H1 (cell line): ENCODE measurements around the gene SHISAL2B. TPM values are rescaled to one million over a fixed set of nuclear protein-coding genes. Genes with fewer than 3 reads are reported as not detected.

Experiments used
- CTCF ChIA-PET: fragments of 300-600 bp; sonication (Branson Sonifier 250); formaldehyde crosslinking; loops from one replicate; lab custom pipeline; 2021; ENCODE audit not compliant: partially characterized antibody; lab: Charles Lee
- POLR2A ChIA-PET: fragments of 300-600 bp; sonication (Branson Sonifier 250); formaldehyde crosslinking; loops from one replicate; lab custom pipeline; 2021; ENCODE audit warnings: inconsistent platforms; ENCODE audit not compliant: partially characterized antibody; lab: Charles Lee
- DNase-seq, 2 experiments: peaks; one replicate each; pipeline versions ENCODE4 v3.0.0 to v3.0.0-alpha.2; 2010 to 2022; ENCODE audit warnings: low spot score in 2 of 2, low read depth in 1 of 2, mixed read lengths in 1 of 2
- FAIRE-seq: peaks from 2 replicates; lab custom pipeline; 2011; peaks lifted over from hg19 to GRCh38; lab: Jason Lieb, UNC
- H2AFZ ChIP-seq: 2 replicates; pipeline ENCODE4 v1.8.1; 2012; ENCODE audit warnings: low read length, inconsistent platforms
- H2AK5ac ChIP-seq: 2 replicates; pipeline ENCODE4 v1.6.1; 2013; ENCODE audit warnings: low read depth, low read length
- H2BK120ac ChIP-seq: replicated peaks from 2 replicates; pipeline ENCODE3; 2013; ENCODE audit warnings: low read depth, low read length, inconsistent platforms
- H2BK12ac ChIP-seq: 2 replicates; pipeline ENCODE4 v1.6.1; 2013; ENCODE audit warnings: low read depth, low read length
- H2BK15ac ChIP-seq: 2 replicates; pipeline ENCODE4 v1.6.1; 2013; ENCODE audit warnings: low read length
- H2BK20ac ChIP-seq: 2 replicates; pipeline ENCODE4 v1.6.1; 2013; ENCODE audit warnings: low read length
- H2BK5ac ChIP-seq: 2 replicates; pipeline ENCODE4 v1.6.1; 2013; ENCODE audit warnings: low read depth, low read length
- H3K14ac ChIP-seq: 2 replicates; pipeline ENCODE4 v1.6.1; 2013; ENCODE audit warnings: inconsistent platforms; ENCODE audit not compliant: insufficient read length
- H3K18ac ChIP-seq: 2 replicates; pipeline ENCODE4 v1.6.1; 2013; ENCODE audit warnings: low read length; ENCODE audit errors: extremely low read depth
- H3K23ac ChIP-seq: 2 replicates; pipeline ENCODE4 v1.6.1; 2013; ENCODE audit warnings: inconsistent platforms; ENCODE audit not compliant: insufficient read length
- H3K23me2 ChIP-seq: 2 replicates; pipeline ENCODE4 v1.6.1; 2013; ENCODE audit warnings: low read depth, low read length
- H3K27ac ChIP-seq: 2 replicates; pipeline ENCODE4 v1.6.1; 2011; ENCODE audit warnings: low read depth, low read length, inconsistent platforms
- H3K27me3 ChIP-seq, 4 experiments: replicated peaks in 1 of 4; 1 replicate in 1 of 4; 2 replicates in 3 of 4; pipeline versions ENCODE4 v1.6.1 to v1.8.1; 2011 to 2013; ENCODE audit warnings: low read length in 3 of 4, mild to moderate bottlenecking in 3 of 4, inconsistent platforms in 2 of 4, mixed read lengths in 2 of 4, moderate library complexity in 1 of 4; ENCODE audit not compliant: control insufficient read depth in 3 of 4, insufficient read depth in 3 of 4; ENCODE audit errors: extremely low read depth in 1 of 4
- H3K36me3 ChIP-seq, 4 experiments: 2 replicates each; pipeline versions ENCODE4 v1.6.1 to v1.8.1; 2011 to 2013; ENCODE audit warnings: mild to moderate bottlenecking in 4 of 4, low read length in 3 of 4, moderate library complexity in 2 of 4, control low read depth in 1 of 4, inconsistent platforms in 1 of 4; ENCODE audit not compliant: insufficient read depth in 4 of 4, control insufficient read depth in 2 of 4
- H3K4ac ChIP-seq: replicated peaks from 2 replicates; pipeline ENCODE3; 2013; ENCODE audit warnings: low read length, low read depth, mixed read lengths, inconsistent platforms; ENCODE audit not compliant: insufficient read length
- H3K4me1 ChIP-seq, 4 experiments: replicated peaks in 1 of 4; 1 replicate in 1 of 4; 2 replicates in 3 of 4; pipeline versions ENCODE4 v1.6.1 to v1.8.1; 2011 to 2013; ENCODE audit warnings: low read length in 3 of 4, inconsistent platforms in 2 of 4, mixed read lengths in 1 of 4; ENCODE audit not compliant: insufficient read depth in 4 of 4, control insufficient read depth in 3 of 4
- H3K4me2 ChIP-seq, 2 experiments: 2 replicates each; pipeline versions ENCODE4 v1.6.1 to v1.8.1; 2011 to 2013; ENCODE audit warnings: low read depth in 2 of 2, low read length in 2 of 2, control low read depth in 1 of 2, inconsistent platforms in 1 of 2, mild to moderate bottlenecking in 1 of 2; ENCODE audit not compliant: insufficient read depth in 1 of 2
- H3K4me3 ChIP-seq, 4 experiments: fragments of 200-600, 300-600 bp in 1 of 4; sonication (generic), shearing (Covaris generic), sonication (Bioruptor Twin) in 1 of 4; 2 replicates each; pipeline versions ENCODE4 v1.5.1 to v1.8.1; 2011 to 2016; ENCODE audit warnings: low read length in 4 of 4, low read depth in 3 of 4, control low read depth in 2 of 4, inconsistent platforms in 2 of 4, mild to moderate bottlenecking in 2 of 4, mixed read lengths in 1 of 4, moderate library complexity in 1 of 4; ENCODE audit not compliant: insufficient read depth in 2 of 4; ENCODE audit errors: extremely low read depth in 1 of 4
- H3K56ac ChIP-seq: replicated peaks from 2 replicates; pipeline ENCODE3; 2013; ENCODE audit warnings: low read depth, mild to moderate bottlenecking, mixed read lengths, low read length, inconsistent platforms; ENCODE audit not compliant: insufficient read length
- H3K79me1 ChIP-seq: 2 replicates; pipeline ENCODE4 v1.6.1; 2013; ENCODE audit warnings: low read depth, low read length, control low read depth
- H3K79me2 ChIP-seq, 2 experiments: 2 replicates each; pipeline versions ENCODE4 v1.6.1 to v1.8.1; 2012 to 2013; ENCODE audit warnings: low read length in 2 of 2, mild to moderate bottlenecking in 2 of 2, inconsistent platforms in 1 of 2; ENCODE audit not compliant: insufficient read depth in 2 of 2, control insufficient read depth in 1 of 2
- H3K9ac ChIP-seq, 4 experiments: replicated peaks in 1 of 4; 1 replicate in 1 of 4; 2 replicates in 3 of 4; pipeline versions ENCODE4 v1.6.1 to v1.8.1; 2011 to 2013; ENCODE audit warnings: low read depth in 3 of 4, low read length in 3 of 4, control low read depth in 2 of 4, mild to moderate bottlenecking in 2 of 4, moderate library complexity in 2 of 4, inconsistent platforms in 1 of 4; ENCODE audit errors: extremely low read depth in 1 of 4
- H3K9me3 ChIP-seq, 2 experiments: 2 replicates each; pipeline versions ENCODE4 v1.6.1 to v1.8.1; 2012 to 2013; ENCODE audit warnings: mild to moderate bottlenecking in 2 of 2, moderate library complexity in 2 of 2, control low read depth in 1 of 2, inconsistent platforms in 1 of 2, low read depth in 1 of 2, low read length in 1 of 2, mixed read lengths in 1 of 2; ENCODE audit not compliant: insufficient read depth in 2 of 2
- H4K20me1 ChIP-seq, 2 experiments: replicated peaks in 1 of 2; 2 replicates each; pipeline versions ENCODE3 to v1.8.1; 2011 to 2013; ENCODE audit warnings: inconsistent platforms in 2 of 2, low read length in 2 of 2, mild to moderate bottlenecking in 1 of 2; ENCODE audit not compliant: insufficient read depth in 2 of 2, control insufficient read depth in 1 of 2
- H4K5ac ChIP-seq: 2 replicates; pipeline ENCODE4 v1.6.1; 2013; ENCODE audit warnings: low read length, low read depth, mixed read lengths, inconsistent platforms; ENCODE audit not compliant: insufficient read length
- H4K8ac ChIP-seq: 2 replicates; pipeline ENCODE4 v1.8.0; 2013; ENCODE audit warnings: mild to moderate bottlenecking, moderate library complexity, low read length, inconsistent platforms; ENCODE audit not compliant: insufficient read depth; ENCODE audit errors: extremely low read depth
- H4K91ac ChIP-seq: replicated peaks from 2 replicates; pipeline ENCODE3; 2013; ENCODE audit warnings: low read length, mixed read lengths, inconsistent platforms; ENCODE audit not compliant: insufficient read length
- CBX8 ChIP-seq: fragments of 300-800, 300-1000 bp; sonication (generic); IDR thresholded peaks from 2 replicates; pipeline ENCODE4 v1.7.1; 2016; ENCODE audit warnings: low read depth, low read length, borderline replicate concordance
- CHD2 ChIP-seq: IDR thresholded peaks from 2 replicates; pipeline ENCODE4 v1.6.1; 2012; ENCODE audit warnings: low read length, improper control_type of control experiment
- CTBP2 ChIP-seq: IDR thresholded peaks from 2 replicates; pipeline ENCODE4 v1.7.0; 2011; ENCODE audit warnings: borderline replicate concordance, mild to moderate bottlenecking, moderate library complexity, mixed read lengths, low read length; ENCODE audit not compliant: insufficient read depth, insufficient read length
- EZH2 ChIP-seq: fragments of 200-600 bp; sonication (generic); IDR thresholded peaks from 2 replicates; pipeline ENCODE4 v1.7.1; 2012; ENCODE audit warnings: low read depth, mild to moderate bottlenecking, moderate library complexity, low read length, inconsistent platforms; ENCODE audit not compliant: severe bottlenecking
- KDM1A ChIP-seq: fragments of 200-600, 300-600 bp; sonication (generic); IDR thresholded peaks from 2 replicates; pipeline ENCODE4 v1.7.1; 2016; ENCODE audit warnings: mild to moderate bottlenecking, low read length, borderline replicate concordance
- MAFK ChIP-seq: IDR thresholded peaks from 2 replicates; pipeline ENCODE4 v1.6.1; 2012; ENCODE audit warnings: low read depth, mild to moderate bottlenecking, improper control_type of control experiment, low read length
- POLR2A ChIP-seq, 2 experiments: IDR thresholded peaks; 1 replicate in 1 of 2; 2 replicates in 1 of 2; pipeline ENCODE4 v1.6.1; 2011; ENCODE audit warnings: low read depth in 2 of 2, low read length in 2 of 2, mild to moderate bottlenecking in 2 of 2; ENCODE audit errors: control extremely low read depth in 1 of 2
- YY1 ChIP-seq: IDR thresholded peaks from 2 replicates; pipeline ENCODE4 v1.6.1; 2011; ENCODE audit warnings: low read depth, mild to moderate bottlenecking, low read length
- WGBS, 2 experiments: shearing (Covaris generic) in 1 of 2; methylation state at CpG; one replicate each; pipeline versions ENCODE4 v1.1.6 to v1.1.7; 2013 to 2015; ENCODE audit warnings: low lambda C conversion rate in 2 of 2, mixed read lengths in 2 of 2, inconsistent platforms in 1 of 2, low coverage in 1 of 2, missing lambda C conversion rate in 1 of 2; ENCODE audit not compliant: insufficient replicate concordance in 2 of 2, insufficient coverage in 1 of 2, insufficient read length in 1 of 2; ENCODE audit errors: extremely low coverage in 1 of 2, missing lambda C conversion rate in 1 of 2; 5-methylcytosine and 5-hydroxymethylcytosine counted together
- polyA plus RNA-seq, 7 experiments: library from polyadenylated mRNA; depleted of rRNA in 3 of 7; stranded (reverse) in 5 of 7; unstranded in 2 of 7; fragments of >200 nt in 5 of 7; fragments of 200-250 nt in 2 of 7; gene quantifications; 1 replicate in 5 of 7; 2 replicates in 1 of 7; 4 replicates in 1 of 7; pipeline versions ENCODE4 v1.2.1 to v1.2.3, GENCODE V29; 2011 to 2013; ENCODE audit warnings: missing spikeins in 2 of 7, mixed read lengths in 2 of 7
- total RNA-seq: library from RNA; stranded (reverse); fragmentation: NEBNext Ultra II Directional; extraction: Animal tissue kit (Norgen Biotek cat#: 25700); gene quantifications from 2 replicates; pipeline ENCODE4 v1.2.1, GENCODE V29; 2021
- TF ChIP-seq, protein P1 (sequence below): IDR thresholded peaks from 2 replicates; pipeline ENCODE4 v1.6.1; 2011; ENCODE audit warnings: low read length, improper control_type of control experiment

The SHISAL2B gene
- total and polyA plus RNA-seq, 2 of the 8 experiments (the other 6 are each of a cell fraction or from before 2014, with no cell fraction given): 10.6 to 14.2 TPM

GRCh38 chr5:64765804-64766504, 75.7 kb downstream of the SHISAL2B start:
- H3K4me2 ChIP-seq: no peak overlapping the region; a peak in 1 of 4 replicates
- H3K36me3 ChIP-seq: peaks cover 2 to 31% (median 11%) of the 10 kb centered on the region in 4 experiments; a peak in 4 of 8 replicates

More at GRCh38 chr5:64765804-64766504, 75.7 kb downstream of the SHISAL2B start:
- Histone ChIP-seq H3K79me2 (peaks cover 15 to 84% of the 10 kb centered on the region in 2 experiments; a peak in 3 of 4 replicates), H3K4me3 (no peak overlapping the region), H2BK120ac (no peak overlapping the region), H3K56ac (no peak overlapping the region), H2BK5ac (no peak overlapping the region), H3K23ac (no peak overlapping the region), H4K8ac (no peak overlapping the region), H3K4ac (no peak overlapping the region), H3K4me1 (peaks cover 0 to 9% (median 3%) of the 10 kb centered on the region in 4 experiments; a peak in 4 of 7 replicates), H2BK20ac (no peak overlapping the region), H3K9me3 (no peaks in the 10 kb centered on the region), H4K91ac (no peak overlapping the region), H4K5ac (no peak overlapping the region), H3K23me2 (0 out of 2 replicates have a peak, but pooled peaks cover 2% of the 10 kb centered on the region), H3K27me3 (no peaks in the 10 kb centered on the region), H3K27ac (no peak overlapping the region), H4K20me1 (peaks cover 0 to 2% of the 10 kb centered on the region in 2 experiments), H2AFZ (no peak overlapping the region), H3K9ac (no peak overlapping the region; a peak in 1 of 7 replicates), H3K14ac (no peak overlapping the region), H2BK15ac (no peak overlapping the region), H2AK5ac (no peak overlapping the region), H3K79me1 (peaks cover 6% of the 10 kb centered on the region), H2BK12ac (no peak overlapping the region), H3K18ac (no peak overlapping the region)
- POLR2A ChIA-PET: interaction anchor here (0.6 to 1.4 kb wide), 2 partner anchors 8 to 12 kb away, joined by 3 read pairs; no protein-coding TSS in a partner anchor
- FAIRE-seq (no peak), DNase-seq (no peak)
- CTCF ChIA-PET: interaction anchor here (2.6 kb wide), 1 partner anchor 131 kb away, joined by 14 read pairs; no protein-coding TSS in a partner anchor
- no peak for TF ChIP-seq POLR2A (IDR thresholded peaks at IDR 0.05; ENCODE audit: control extremely low read depth in 1 of 2, low read depth in 2 of 2, low read length in 2 of 2)
- TF ChIP-seq MAFK: no peak
- TF ChIP-seq, protein P1, sequence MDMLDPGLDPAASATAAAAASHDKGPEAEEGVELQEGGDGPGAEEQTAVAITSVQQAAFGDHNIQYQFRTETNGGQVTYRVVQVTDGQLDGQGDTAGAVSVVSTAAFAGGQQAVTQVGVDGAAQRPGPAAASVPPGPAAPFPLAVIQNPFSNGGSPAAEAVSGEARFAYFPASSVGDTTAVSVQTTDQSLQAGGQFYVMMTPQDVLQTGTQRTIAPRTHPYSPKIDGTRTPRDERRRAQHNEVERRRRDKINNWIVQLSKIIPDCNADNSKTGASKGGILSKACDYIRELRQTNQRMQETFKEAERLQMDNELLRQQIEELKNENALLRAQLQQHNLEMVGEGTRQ: no peak
- TF ChIP-seq CTBP2: no peak
- TF ChIP-seq CHD2: no peak
- TF ChIP-seq EZH2: no peak
- TF ChIP-seq KDM1A: no peak
- no peak for TF ChIP-seq YY1
- TF ChIP-seq CBX8: no peak
- WGBS, 2 experiments: 93% methylated on average over 2 of the region's 2 CpGs; no CpG with 5 or more reads in 1 of the 2 experiments
